ENCODE data around the gene SDF4. TPM values are rescaled to one million over a fixed set of nuclear protein-coding genes. Genes with fewer than 3 reads are reported as not detected.

The SDF4 gene
- total RNA-seq, 3 donors from 2014 or later, result 58.0 to 111 (median 79.3) TPM

DNA sequence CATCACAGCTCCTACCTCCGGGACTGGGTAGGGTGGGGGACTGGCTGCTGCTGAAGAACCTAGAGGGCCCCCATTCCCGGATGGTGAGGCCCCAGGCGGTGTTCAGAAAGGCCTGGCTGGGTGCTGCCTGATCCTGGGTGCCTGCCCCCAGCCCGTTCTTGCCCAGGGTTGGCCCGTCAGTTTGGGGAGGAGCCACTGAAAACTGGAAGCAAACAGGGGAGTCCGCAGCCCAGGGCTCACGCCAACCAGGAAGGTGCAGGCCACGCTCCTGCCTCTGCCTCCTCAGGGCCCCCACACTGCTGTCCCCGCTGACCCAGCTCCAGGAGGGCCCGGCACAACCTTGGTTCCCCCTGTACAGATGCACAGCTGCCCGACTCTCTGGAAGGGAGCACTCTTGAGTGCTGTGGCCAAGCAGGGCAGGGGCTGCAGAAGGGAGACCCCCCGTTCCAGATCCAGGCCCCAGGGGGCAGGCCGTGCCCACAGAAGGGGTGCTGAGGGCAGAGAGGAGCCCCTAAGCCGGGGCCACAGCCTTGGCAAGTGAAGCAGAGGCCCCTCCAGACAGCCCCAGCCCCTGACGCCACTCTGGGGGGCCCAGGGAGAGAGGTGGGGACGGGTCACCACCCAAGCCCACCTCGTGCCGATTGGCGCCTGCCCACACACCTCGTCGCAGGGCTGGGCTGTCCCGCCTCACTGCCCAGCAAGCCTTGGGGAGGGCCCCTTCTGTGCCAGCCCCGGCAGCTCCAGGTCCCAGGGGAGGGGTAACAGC, 9.2 kb upstream of the SDF4 start:
- H3K9me3 ChIP-seq, result no peaks in the 10 kb centered on the region
- no peak overlapping the region for H3K27ac ChIP-seq
- peaks cover 15 to 25% of the 10 kb centered on the region in 2 donors for H3K27me3 ChIP-seq
- no peak overlapping the region for H3K4me3 ChIP-seq
- no peaks in the 10 kb centered on the region for H3K36me3 ChIP-seq
- TF ChIP-seq, protein P1, sequence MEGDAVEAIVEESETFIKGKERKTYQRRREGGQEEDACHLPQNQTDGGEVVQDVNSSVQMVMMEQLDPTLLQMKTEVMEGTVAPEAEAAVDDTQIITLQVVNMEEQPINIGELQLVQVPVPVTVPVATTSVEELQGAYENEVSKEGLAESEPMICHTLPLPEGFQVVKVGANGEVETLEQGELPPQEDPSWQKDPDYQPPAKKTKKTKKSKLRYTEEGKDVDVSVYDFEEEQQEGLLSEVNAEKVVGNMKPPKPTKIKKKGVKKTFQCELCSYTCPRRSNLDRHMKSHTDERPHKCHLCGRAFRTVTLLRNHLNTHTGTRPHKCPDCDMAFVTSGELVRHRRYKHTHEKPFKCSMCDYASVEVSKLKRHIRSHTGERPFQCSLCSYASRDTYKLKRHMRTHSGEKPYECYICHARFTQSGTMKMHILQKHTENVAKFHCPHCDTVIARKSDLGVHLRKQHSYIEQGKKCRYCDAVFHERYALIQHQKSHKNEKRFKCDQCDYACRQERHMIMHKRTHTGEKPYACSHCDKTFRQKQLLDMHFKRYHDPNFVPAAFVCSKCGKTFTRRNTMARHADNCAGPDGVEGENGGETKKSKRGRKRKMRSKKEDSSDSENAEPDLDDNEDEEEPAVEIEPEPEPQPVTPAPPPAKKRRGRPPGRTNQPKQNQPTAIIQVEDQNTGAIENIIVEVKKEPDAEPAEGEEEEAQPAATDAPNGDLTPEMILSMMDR (IDR thresholded peaks at IDR 0.05), result no peak
- TF ChIP-seq POLR2AphosphoS5 (IDR thresholded peaks at IDR 0.05) (no peak), POLR2A (IDR thresholded peaks at IDR 0.05) (no peak)
- intact Hi-C loops (cut with DNase I; ENCODE audit: low total_unique reads), result no loop called here
- peaks cover 0 to 14% of the 10 kb centered on the region in 2 donors for H3K4me1 ChIP-seq
- DNase-seq (ENCODE audit: low spot score in 2 of 2), result no peak

DNA sequence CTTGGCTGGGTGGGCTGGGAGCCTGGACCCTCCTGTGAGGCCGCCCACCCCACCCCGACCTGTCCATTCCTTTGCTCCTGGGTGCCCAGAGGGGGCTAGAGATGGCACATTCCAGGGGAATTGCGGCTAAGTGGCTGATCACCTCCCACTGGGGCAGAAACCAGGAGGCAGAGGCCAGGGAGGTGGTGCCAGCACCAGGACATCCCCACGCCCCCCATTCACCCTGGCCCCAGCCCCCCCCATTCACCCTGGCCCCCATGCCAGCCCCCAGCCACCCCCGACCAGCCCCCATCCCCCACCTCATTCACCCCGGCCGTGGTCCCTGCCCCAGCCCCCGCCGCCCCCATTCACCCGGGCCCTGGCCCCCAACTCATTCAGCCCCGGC, 8.5 kb upstream of the SDF4 start:
- no peak for DNase-seq (ENCODE audit: low spot score in 2 of 2)
- TF ChIP-seq, protein P1 (IDR thresholded peaks at IDR 0.05), result no peak
- no peak for TF ChIP-seq POLR2A (IDR thresholded peaks at IDR 0.05)
- TF ChIP-seq POLR2AphosphoS5 (IDR thresholded peaks at IDR 0.05), result no peak
- H3K9me3 ChIP-seq, result no peaks in the 10 kb centered on the region
- H3K36me3 ChIP-seq, result no peaks in the 10 kb centered on the region
- intact Hi-C loops (cut with DNase I; ENCODE audit: low total_unique reads), result no loop called here
- no peak overlapping the region for H3K27ac ChIP-seq
- peaks cover 0 to 14% of the 10 kb centered on the region in 2 donors for H3K4me1 ChIP-seq
- no peak overlapping the region for H3K4me3 ChIP-seq
- peaks cover 8 to 18% of the 10 kb centered on the region in 2 donors for H3K27me3 ChIP-seq

DNA sequence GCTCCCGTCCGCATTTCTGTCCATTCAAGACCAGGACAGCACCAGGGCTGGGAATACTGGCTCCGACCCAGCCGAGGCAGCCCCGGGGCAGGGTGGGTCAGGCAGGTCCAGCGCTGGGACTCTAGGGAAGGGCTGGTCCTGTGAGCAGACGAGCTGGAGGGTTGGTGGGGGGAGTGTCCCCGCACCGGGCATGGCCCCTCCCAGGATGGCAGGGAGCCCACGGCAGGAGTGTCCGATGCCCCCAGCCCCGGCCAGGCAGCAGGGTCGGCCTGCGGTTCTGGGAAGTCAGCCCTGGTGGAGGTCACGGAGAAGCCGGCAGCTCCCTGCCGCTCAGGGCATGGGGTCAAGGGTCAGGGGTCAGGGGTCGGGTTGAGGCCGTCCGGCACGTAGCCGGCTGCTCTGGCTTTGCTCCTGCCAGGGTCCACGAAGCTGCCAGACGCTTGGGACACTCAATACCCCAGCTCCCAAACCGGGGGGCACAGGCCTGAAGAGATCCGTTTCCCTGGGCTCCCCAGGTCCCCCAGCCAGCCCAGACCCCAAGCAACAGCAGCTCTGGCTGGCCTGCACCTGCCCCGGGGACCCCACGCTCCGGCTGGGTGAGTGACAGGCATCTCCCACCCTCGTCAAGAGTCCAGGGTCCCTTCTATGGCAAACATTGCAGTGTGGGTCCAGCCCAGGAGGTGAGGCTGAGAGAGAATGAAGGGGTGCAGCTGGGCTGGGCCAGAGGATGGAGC, 8.0 kb upstream of the SDF4 start:
- Histone ChIP-seq H3K27me3 (peaks cover 7 to 17% of the 10 kb centered on the region in 2 donors), H3K9me3 (no peaks in the 10 kb centered on the region), H3K27ac (no peak overlapping the region), H3K36me3 (no peaks in the 10 kb centered on the region), H3K4me1 (peaks cover 0 to 14% of the 10 kb centered on the region in 2 donors), H3K4me3 (peak overlapping the region in 1 of 3 donors; percentile 33)
- DNase-seq (ENCODE audit: low spot score in 2 of 2), result no peak
- TF ChIP-seq POLR2AphosphoS5 (IDR thresholded peaks at IDR 0.05) (no peak), POLR2A (IDR thresholded peaks at IDR 0.05) (no peak)
- TF ChIP-seq, protein P1 (IDR thresholded peaks at IDR 0.05), result no peak
- intact Hi-C loops (cut with DNase I; ENCODE audit: low total_unique reads), result loop anchor here (10.0 kb wide), 1 partner anchor 115 kb away; no protein-coding TSS in a partner anchor

DNA sequence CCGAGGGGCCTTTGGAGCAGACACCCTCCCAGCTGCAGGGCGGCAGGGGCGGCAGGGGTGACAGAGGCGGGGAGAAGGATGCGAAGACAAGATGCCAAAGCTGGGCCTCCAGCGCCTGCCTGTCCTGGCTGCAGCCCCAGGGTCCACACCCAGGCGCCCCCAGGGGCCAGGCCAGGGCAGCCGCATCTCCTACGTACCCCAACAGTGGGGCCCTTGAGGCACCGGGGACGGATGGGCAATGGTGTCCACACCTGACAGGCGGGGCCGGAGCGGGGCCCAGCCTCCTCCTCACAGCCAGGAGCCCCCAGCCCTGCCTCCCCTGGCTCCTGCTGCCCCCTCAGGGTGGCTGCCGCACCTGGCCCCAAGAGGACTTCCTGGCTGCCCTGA, 7.4 kb upstream of the SDF4 start:
- intact Hi-C loops (cut with DNase I; ENCODE audit: low total_unique reads), result loop anchor here (10.0 kb wide), 1 partner anchor 114 kb away; no protein-coding TSS in a partner anchor
- H3K4me3 ChIP-seq, result peak overlapping the region in 1 of 3 donors; percentile 33
- H3K36me3 ChIP-seq, result no peaks in the 10 kb centered on the region
- no peak for TF ChIP-seq POLR2AphosphoS5 (IDR thresholded peaks at IDR 0.05)
- TF ChIP-seq, protein P1 (IDR thresholded peaks at IDR 0.05), result no peak
- TF ChIP-seq POLR2A (IDR thresholded peaks at IDR 0.05), result no peak
- no peak overlapping the region for H3K27ac ChIP-seq
- peaks cover 7 to 17% of the 10 kb centered on the region in 2 donors for H3K27me3 ChIP-seq
- DNase-seq (ENCODE audit: low spot score in 2 of 2), result no peak
- peaks cover 0 to 14% of the 10 kb centered on the region in 2 donors for H3K4me1 ChIP-seq
- no peaks in the 10 kb centered on the region for H3K9me3 ChIP-seq
